Measurements from ENCODE around the gene VPS9D1. TPM values are rescaled to one million over a fixed set of nuclear protein-coding genes. Genes with fewer than 3 reads are reported as not detected.

Gene VPS9D1, protein sequence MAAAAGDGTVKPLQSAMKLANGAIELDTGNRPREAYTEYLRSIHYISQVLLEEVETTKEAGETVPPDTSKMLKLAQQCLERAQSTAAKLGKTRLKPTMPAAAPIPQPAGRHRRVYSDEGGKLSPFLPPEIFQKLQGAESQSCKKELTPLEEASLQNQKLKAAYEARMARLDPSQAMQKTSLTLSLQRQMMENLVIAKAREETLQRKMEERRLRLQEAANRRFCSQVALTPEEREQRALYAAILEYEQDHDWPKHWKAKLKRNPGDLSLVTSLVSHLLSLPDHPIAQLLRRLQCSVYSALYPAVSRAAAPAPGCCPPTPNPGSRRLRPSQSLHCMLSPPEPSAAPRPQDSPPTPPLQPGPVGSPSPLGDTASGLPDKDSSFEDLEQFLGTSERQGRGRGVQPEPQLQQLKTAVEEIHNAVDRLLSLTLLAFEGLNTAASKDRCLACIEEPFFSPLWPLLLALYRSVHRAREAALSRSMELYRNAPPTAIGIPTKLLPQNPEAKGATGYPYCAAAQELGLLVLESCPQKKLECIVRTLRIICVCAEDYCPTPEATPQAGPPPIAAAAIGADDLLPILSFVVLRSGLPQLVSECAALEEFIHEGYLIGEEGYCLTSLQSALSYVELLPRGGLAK
- total RNA-seq = 10 to 100 TPM in 1 of 2 donors, 1 to 10 TPM in 1; 8.4 to 11.8 TPM
- long read RNA-seq, donor 1, partial matches to known transcripts = 0 of 3 reads
- long read RNA-seq, donor 1, other reads (novel, unspliced or antisense) = 3 of 3 reads
- long read RNA-seq, donor 2 = 0 reads

DNA sequence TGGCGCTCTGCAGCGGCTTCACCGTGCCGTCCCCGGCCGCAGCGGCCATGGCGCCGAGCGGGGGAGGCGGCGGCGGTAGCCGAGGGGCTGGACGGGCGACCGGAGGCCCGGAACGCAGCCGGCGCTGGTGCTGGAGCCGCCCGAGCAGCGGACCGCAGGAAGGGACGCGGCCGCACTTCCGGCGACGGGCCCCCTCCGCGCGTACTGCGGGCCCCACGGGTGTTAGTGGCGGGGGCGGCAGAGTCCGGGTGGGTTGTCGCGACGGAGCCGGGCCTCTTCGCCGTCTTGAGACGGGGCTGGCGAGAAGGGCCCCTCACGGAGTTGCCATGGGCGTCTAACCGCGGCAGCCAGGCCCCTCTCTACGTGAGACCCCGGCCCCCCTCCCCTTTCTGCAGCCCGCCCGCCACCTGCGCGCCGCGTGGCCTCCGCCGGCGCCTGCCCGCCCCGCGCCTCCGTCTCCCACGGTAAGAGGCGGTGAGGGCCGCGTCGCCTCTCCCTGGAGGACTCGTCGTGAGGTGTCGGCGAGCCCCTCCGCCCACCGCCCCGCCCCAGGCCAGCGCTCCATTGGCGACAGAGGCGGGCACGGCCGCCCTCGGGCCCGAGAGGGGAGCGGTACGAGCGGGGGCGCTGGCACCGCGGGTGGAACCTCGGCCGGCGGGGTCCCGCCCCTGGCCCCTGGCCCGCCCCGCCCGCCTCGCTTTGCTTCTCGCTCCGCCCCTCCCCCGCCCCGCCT is at the start of gene VPS9D1, which contains the start of gene ZNF276:
VPS9D1 (minus strand) TSS at position 86 of the 733 bp plus-strand sequence; CDS start at position 49, 37 bp downstream.
ZNF276 (plus strand) TSS at position 725 of the 733 bp plus-strand sequence. CDS start 104 bp downstream, outside the sequence.
- intact Hi-C loops (cut with DNase I) = no loop called here
- DNase-seq (ENCODE audit: low spot score) = peak; percentile 95

DNA sequence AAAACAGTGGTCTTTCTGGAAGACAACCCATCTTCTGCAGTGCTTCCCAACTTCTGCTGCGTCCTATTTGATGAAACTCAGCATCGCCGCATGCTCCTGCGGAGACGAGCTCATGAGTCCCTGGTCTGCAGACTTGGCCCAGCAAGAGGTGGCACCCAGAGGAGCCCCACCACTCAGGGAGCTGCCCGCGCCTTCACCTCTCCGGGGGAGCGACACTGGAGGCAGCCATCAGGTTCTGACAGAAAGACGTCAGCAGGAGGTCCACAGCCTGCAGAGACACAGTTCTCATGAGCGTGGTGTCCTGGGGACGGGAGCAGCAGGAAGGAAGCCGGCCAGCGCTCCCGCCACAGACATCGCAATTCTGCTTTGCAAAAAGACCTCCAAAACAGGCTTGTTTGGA is 49.7 kb upstream of the VPS9D1 start:
- intact Hi-C loops (cut with DNase I) = no loop called here
- no peak for DNase-seq (ENCODE audit: low spot score)

DNA sequence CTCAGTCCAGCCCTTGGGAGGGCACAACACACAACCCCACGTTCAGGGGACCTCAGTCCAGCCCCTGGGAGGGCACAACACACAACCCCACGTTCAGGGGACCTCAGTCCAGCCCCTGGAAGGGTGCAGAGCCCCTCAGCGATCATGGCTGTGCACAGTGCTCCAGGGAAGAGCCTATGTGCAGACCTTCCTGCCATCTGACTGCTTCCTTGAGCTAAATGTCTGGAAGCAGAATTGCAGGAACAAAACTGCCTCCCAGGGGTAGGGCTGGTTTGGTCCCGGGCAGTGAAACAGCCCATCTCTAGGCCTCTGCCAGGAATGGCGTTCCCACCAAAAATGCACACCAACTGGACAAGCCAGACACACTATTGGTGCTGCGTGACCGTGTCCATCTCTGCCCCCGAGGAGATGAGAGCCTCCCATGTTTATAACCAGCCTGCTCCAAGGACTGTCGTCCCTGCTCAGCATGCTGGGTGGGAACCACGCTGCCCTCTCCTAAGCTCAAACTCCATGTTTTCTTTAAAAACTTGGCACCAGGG is 44.7 kb upstream of the VPS9D1 start:
- DNase-seq (ENCODE audit: low spot score) = no peak
- intact Hi-C loops (cut with DNase I) = no loop called here

DNA sequence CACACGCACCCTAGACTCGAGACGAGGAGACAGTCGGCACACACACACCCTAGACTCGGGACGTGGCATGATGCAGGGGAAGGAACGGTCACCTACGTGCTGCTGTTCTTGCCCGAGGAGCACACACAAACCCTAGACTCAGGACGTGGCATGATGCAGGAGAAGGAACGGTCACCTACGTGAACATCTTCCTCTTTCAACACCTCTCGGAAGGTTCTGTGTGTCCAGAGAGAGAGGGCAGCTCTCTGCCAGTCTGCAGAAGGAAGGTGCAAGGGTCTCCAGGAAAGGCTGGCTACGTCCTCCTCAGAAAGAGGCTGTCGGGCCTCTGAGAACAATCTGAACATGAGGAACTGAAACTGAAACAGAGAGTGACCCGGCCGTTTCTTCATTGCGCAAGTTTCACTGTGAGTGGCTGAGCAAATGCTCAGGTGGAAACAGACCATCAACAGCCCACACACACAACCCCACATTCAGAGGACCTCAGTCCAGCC is 44.1 kb upstream of the VPS9D1 start:
- DNase-seq (ENCODE audit: low spot score) = no peak
- intact Hi-C loops (cut with DNase I) = no loop called here

DNA sequence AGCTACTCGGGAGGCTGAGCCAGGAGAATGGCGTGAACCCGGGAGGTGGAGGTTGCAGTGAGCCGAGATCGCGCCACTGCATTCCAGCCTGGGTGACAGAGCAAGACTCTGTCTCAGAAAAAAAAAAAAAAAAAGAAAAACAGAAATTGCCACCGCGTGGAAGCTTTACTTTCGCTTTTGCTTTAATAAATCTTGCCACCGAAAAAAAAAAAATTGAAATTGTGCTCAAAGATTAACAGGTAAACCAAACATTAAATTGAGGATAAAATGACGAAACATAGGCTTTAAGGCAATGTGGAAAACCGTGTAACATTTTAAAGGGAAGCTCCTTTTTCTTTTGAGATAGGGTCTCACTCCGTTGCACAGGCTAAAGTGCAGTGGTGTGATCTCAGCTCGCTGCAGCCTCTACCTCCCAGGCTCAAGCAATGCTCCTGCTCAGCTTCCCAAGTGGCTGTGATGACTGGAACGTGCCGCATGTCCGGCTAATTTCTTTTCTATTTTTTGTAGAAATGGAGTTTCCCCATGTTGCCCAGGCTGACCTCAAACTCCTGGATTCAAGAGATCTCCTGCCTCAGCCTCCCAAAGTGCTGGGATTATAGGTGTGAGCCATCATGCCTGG is 40.7 kb upstream of the VPS9D1 start:
- intact Hi-C loops (cut with DNase I) = no loop called here
- no peak for DNase-seq (ENCODE audit: low spot score)

DNA sequence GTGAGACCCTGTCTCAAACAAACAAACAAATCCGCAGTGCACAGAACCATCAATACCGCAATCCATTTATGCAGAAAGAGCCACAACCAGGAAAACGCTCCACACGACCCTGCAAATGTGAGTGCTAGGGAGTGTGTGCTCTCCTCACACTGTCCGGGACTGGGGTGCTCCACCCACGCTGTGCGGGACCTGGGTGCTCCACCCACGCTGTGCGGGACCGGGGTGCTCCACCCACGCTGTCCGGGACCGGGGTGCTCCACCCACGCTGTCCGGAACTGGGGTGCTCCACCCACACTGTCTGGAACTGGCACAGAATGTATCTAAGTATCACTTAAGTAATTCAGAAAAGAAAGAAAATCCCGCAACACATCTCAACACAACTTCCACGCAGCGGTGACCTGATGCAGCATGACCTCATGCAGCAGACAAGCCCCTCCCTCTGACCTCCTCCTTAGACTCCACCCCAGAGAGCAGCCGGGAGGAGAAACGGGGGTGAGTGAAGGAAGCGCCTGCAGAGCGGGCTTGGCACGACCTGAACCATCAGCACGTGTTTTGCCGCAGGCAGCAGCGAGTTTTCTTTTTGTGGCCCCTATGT is 39.1 kb upstream of the VPS9D1 start:
- intact Hi-C loops (cut with DNase I) = no loop called here
- DNase-seq (ENCODE audit: low spot score) = no peak

DNA sequence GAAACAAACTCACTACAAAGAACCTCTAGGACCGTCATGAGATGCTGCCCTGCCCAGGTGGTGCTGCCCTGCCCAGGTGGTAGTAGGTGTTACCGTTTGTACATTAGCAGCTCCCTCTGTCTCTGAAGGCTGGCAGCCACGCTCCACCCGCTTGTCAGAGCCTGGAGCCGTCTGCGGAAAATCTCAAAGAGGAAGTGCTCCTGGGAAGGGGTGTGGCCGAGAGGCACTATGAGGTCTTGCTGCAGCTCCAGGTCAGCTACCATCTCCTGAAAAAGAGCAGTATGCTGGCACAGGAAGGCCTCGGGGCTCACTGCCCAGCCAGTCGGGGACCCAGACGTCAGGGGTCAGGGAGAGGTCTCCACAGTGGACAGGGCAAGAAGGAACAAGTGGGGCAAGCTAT is 28.9 kb upstream of the VPS9D1 start:
- intact Hi-C loops (cut with DNase I) = no loop called here
- no peak for DNase-seq (ENCODE audit: low spot score)

DNA sequence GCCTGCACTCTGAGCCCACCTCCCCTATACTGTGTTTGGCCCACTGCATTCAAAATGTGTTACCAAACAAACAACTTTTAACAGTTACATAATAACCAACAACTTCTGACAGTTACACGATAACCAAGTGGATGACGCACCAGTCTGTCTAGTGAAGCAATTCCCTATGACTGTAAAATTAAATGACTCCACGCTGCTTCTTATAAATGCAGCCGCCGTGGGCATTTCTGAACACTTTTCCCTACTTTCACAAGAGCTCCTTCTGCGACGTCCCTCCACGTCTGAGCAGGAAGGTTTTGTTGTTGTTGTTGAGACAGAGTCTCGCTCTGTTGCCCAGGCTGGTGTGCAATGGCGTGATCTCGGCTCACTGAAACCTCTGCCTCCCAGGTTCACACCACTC is 28.2 kb upstream of the VPS9D1 start:
- no peak for DNase-seq (ENCODE audit: low spot score)
- intact Hi-C loops (cut with DNase I) = no loop called here

DNA sequence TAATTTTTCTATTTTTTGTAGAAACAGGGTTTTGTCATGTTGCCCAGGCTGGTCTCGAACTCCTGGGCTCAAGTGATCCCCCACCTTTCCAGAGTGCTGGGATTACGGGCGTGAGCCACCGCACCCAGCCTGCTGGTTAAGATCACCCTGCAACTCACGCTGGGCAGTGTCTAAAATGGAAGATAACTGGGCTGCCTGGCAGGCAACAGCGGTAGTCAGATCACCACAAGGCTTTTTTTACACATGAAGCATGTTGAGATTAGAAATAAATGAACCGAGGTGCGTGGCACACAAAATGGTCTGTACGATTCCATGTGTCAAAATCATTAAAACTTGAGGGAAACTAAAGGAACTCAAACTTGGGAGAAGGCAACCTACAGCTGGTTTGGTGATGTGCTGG is 27.4 kb upstream of the VPS9D1 start:
- no peak for DNase-seq (ENCODE audit: low spot score)
- intact Hi-C loops (cut with DNase I) = no loop called here

DNA sequence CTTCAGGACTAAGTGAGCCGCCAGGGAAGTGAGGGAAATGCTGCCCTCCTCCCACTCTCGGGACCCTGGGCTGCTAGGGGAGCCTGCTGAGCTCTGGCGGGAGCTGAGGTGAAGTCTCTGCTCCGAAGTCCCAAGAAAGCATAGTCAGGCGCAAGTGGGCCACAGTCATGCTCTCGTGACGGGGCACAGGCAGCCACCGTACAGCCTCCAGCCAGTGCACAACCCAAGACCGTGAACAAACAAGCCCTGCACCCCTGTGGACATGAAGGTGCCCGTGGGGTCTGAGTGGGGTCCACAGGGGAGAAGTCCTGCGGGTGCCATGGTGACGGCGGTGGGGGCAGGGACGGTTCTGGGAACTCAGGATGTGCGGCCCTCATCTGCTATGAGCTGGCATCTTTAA is 25.3 kb upstream of the VPS9D1 start:
- intact Hi-C loops (cut with DNase I) = no loop called here

DNA sequence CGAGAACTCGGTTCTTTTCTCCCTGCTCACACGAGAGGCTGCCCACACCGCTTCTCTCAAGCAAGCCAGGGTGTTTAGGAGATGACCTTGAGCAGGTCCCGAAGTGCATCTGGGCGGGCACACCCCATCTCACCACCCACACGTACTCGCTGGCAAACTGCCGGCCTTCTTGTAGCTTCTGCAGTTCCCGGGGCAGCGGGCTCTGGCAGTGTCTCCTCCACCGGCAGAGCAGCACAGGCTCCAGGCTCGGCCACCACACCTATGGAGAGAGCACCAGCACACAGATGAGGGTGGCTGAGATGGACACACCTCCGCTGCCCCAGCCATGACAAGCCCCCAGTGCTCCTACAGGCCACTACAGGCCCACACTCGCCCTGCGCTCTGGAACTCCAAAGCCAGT is 24.1 kb upstream of the VPS9D1 start:
- DNase-seq (ENCODE audit: low spot score) = no peak
- intact Hi-C loops (cut with DNase I) = no loop called here

More for the DNA sequence above, 25.3 kb upstream of the VPS9D1 start:
- DNase-seq (ENCODE audit: low spot score) = no peak

DNA sequence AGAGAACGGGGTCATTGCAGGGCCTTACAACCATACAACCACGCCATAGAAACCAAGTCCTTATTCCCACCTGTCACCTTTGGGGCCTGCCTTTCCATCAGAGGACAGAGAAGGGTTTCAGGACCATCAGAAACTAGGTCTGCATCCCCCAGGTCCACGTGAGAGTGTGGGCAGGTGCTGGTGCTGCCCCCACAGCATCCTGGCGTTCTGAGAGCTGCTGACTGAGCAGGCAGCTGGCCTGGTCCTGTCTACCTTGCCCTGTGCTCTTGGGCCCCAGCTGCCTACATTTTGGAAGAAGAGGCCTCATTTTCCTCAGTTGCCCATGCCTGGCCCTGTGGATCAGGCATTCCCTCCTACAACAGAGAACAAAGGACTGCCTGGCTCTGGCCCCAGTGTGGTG is 22.2 kb upstream of the VPS9D1 start:
- intact Hi-C loops (cut with DNase I) = no loop called here
- DNase-seq (ENCODE audit: low spot score) = no peak

DNA sequence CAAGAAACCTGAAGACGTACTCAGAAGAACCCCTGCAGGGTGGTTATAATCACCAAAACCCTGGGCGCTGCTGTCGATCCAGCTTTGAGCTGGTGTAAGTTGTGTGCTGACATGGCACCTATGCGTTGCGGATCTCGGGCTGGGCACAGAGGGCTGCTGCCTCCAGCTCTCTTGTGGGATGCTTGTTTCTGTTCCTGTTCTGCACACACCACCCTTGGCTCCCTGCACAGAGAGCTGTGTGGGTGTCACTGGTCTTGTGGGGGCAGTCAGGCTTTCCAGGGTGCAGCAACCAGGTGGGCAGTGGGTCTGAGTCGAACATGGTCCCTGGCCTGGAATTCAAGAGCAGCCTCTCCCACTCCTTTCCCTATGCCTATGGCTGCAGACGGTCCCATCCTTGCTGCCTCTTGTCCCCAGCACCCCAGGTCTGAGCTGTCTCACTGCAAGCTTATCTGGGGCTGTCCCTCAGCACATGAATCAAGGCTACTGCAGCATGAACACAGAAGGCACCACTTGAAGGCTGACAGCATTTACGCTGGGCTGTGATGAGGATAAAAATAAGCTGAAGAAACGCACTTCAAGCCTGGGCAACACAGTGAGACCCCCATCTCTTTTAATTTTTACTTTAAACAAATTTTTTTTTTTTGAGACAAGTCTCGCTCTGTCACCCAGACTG is 20.8 kb upstream of the VPS9D1 start:
- DNase-seq (ENCODE audit: low spot score) = no peak
- intact Hi-C loops (cut with DNase I) = no loop called here

DNA sequence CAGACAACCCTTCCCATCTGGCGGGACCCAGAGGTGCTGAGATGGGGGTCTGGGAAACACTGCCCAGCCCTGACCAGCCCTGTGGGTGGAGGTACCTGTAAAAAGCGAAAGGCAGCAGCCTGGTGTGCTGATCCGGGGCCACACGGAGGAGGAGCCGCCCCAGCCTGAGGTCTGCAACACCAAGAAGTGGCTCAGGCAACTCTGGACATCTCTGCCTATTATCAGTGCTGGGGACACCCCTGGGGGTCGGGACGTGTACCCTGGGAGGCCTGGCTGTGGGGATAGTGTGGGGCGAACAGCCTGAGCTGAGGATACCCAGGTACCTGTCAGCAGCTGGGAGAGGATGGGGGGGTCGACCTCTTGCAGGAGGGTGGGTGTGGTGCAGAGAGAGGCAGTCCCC is 18.7 kb upstream of the VPS9D1 start:
- intact Hi-C loops (cut with DNase I) = no loop called here
- DNase-seq (ENCODE audit: low spot score) = no peak

DNA sequence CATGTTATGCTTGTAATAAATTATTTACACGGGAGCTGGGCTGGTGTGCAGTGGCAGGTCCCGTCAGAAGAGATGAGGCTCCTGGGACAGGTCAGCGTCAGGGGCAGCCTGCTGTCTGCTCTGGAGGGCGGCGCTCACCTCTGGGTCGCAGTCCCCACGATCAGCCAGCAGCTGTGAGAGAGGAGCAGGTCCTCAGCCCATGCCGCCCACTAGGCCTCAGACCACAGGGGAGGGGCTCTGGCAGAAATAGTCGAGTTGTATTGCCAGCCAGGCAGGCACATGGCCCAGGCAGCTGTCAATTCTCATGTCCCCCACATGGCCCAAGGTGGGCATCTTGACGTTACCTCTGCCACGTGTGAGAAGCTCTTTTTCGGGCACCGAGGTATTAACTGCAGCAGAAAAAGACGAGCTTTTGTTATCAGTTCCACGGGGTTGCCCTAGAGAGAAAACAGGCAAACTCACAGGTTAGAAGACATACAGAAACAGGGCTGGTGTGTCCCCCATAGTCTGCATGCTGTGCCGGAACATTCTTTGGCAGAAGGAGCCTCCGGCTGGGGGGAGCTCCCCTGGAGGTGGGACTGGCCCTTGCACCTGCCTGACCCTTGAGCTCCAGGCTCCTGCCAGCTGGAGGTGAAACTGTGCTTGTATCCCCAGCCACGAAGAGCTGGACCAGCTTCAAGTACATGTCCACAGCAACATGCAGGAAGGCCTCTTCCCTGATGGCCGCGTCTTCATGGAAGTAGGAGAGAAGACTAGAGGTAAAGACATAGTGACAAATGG is 18.0 kb upstream of the VPS9D1 start:
- DNase-seq (ENCODE audit: low spot score) = no peak
- intact Hi-C loops (cut with DNase I) = no loop called here

DNA sequence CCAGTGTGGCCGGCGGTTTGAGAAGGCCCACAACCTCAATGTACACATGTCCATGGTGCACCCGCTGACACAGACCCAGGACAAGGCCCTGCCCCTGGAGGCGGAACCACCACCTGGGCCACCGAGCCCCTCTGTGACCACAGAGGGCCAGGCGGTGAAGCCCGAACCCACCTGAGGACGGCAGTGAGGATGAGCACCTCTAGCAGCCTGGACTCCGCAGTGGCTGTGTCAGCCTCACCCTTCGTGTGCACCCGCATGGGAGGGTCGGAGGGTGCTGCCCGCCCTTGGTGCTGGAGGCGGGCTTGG is 17.3 kb upstream of the VPS9D1 start:
- no peak for DNase-seq (ENCODE audit: low spot score)
- intact Hi-C loops (cut with DNase I) = no loop called here

DNA sequence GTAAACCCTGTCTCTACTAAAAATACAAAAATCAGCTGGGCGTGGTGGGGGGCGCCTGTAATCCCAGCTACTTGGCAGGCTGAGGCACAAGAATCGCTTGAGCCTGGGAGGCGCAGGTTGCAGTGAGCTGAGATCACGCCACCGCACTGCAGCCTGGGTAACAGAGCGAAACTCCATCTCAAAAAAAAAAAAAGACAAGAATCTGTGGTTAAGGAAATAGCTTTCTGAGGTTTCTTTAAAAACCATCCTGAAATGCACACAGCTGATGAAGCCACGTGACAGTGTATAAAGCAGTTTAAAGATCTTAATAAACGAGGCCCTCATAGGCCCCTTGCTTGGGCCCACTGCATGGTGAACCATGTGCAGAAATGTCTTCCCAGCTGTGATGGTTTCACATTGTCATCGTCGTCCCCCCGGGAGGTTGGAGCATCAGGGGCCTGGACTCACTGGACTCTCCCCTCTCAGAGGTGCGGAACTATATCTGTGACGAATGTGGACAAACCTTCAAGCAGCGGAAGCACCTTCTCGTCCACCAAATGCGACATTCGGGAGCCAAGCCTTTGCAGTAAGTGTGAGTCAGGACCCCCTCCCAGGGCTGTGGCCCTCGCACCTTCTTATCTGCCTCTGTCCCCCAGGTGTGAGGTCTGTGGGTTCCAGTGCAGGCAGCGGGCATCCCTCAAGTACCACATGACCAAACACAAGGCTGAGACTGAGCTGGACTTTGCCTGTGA is 16.8 kb upstream of the VPS9D1 start:
- intact Hi-C loops (cut with DNase I) = no loop called here
- DNase-seq (ENCODE audit: low spot score) = no peak
